Heart right ventricle (tissue), 16 donors: ENCODE measurements around the gene TRIP6. TPM values are rescaled to one million over a fixed set of nuclear protein-coding genes. Genes with fewer than 3 reads are reported as not detected.

Experiments
- ATAC-seq, 8 donors: fragments of 200-7000 bp; cut with Tn5 transposase; one replicate each; pipeline ENCODE4 v1.9.1; 2020; ENCODE audit warnings: mild to moderate bottlenecking in 8 of 8, moderate library complexity in 8 of 8, moderate number of reproducible peaks in 1 of 8
- DNase-seq, 2 donors: peaks; one replicate each; pipeline ENCODE4 v3.0.0-alpha.2; 2020
- H3K27ac ChIP-seq, 10 donors: fragments of 200-600 bp; sonication (generic) in 2 of 10; one replicate each; pipeline versions ENCODE4 v1.5.0 to v1.8.0; 2020 to 2022; ENCODE audit warnings: mild to moderate bottlenecking in 3 of 10
- H3K27me3 ChIP-seq, 7 donors: fragments of 200-600 bp; one replicate each; pipeline ENCODE4 v1.8.0; 2021 to 2022; ENCODE audit warnings: mild to moderate bottlenecking in 2 of 7
- H3K36me3 ChIP-seq, 9 donors: fragments of 200-600 bp; sonication (generic) in 1 of 9; one replicate each; pipeline versions ENCODE4 v1.5.0 to v1.8.0; 2020 to 2022; ENCODE audit warnings: mild to moderate bottlenecking in 2 of 9
- H3K4me1 ChIP-seq, 9 donors: fragments of 200-600 bp; sonication (generic) in 1 of 9; one replicate each; pipeline versions ENCODE4 v1.5.0 to v1.8.0; 2020 to 2022; ENCODE audit warnings: mild to moderate bottlenecking in 4 of 9
- H3K4me3 ChIP-seq, 10 donors: fragments of 200-600 bp; sonication (generic) in 2 of 10; one replicate each; pipeline versions ENCODE4 v1.5.0 to v1.8.0; 2020 to 2022; ENCODE audit warnings: mild to moderate bottlenecking in 7 of 10, moderate library complexity in 2 of 10
- H3K9me3 ChIP-seq, 11 donors: fragments of 200-600 bp in 10 of 11; sonication (generic) in 2 of 11; one replicate each; pipeline versions ENCODE4 v1.5.0 to v1.8.0; 2013 to 2022; ENCODE audit warnings: mild to moderate bottlenecking in 2 of 11, control low read depth in 1 of 11, moderate library complexity in 1 of 11
- WGBS, 2 donors: extraction: QIAGEN DNeasy Blood & Tissue Kit; methylation state at CpG; one replicate each; pipeline ENCODE4 v1.1.7; 2013; ENCODE audit warnings: inconsistent platforms in 1 of 2; 5-methylcytosine and 5-hydroxymethylcytosine counted together
- intact Hi-C, 10 donors: fragments of 100-400 bp; cut with DNase I; formaldehyde crosslinking; loops; one replicate each; pipeline versions ENCODE4 v1.11.1 to v1.14.2; 2022
- polyA plus RNA-seq, 2 donors: library from polyadenylated mRNA; stranded (reverse); fragments of 200-250 nt; gene quantifications; one replicate each; pipeline ENCODE4 v1.2.3, GENCODE V29; 2013
- total RNA-seq, 10 donors: library from RNA; stranded (reverse); fragmentation: NEBNext Ultra II Directional in 3 of 10; extraction: Animal tissue kit (Norgen Biotek cat#: 25700) in 3 of 10; gene quantifications; one replicate each; pipeline versions ENCODE4 v1.2.1 to v1.2.4, GENCODE V29; 2021 to 2023
- TF ChIP-seq, protein P1 (sequence below), 9 donors: fragments of 200-600 bp; sonication (generic) in 2 of 9; IDR thresholded peaks; one replicate each; pipeline versions ENCODE4 v1.5.0 to v1.8.0; 2021 to 2022; ENCODE audit warnings: antibody characterized with exemption in 9 of 9, mild to moderate bottlenecking in 5 of 9, moderate library complexity in 1 of 9
- donor health status: Arrhythmogenic right ventricular cardiomyopathy.
- donor health status: ischemic (EF 13 %, LVEDD 7.1; RV severe dilation, severe dysfunction).
- donor health status: healthy with polysubstance abuse.
- donor health status: DM: no; HTN: yes; CAD: no.
- donor health status: DM: no; HTN: no; CAD: no.
- donor health status: ischemic (EF 25% LVEDD 6.9; RV normal size, moderate dysfunction).
- donor health status: ischemic (EF 25% LVEDD 5.7; RV mildly dilated, moderate dysfunction).
- donor health status: healthy.
- donor health status: DM: yes; HTN: yes; CAD: no.
- donor health status: Ischemic cardiomyopathy.
- donor health status: ischemic (EF 35%, LVEDD 5.7; RV mildly dilated, moderate dysfunction).
- donor health status: nonischemic (EF 11% LVEDD 7.7; RV severe dilation, severe dysfunction).
- donor health status: DM: yes; HTN: yes; CAD: no.
- donor health status: PGD.
- donor health status: ischemic (EF 29% LVEDD 5.4; RV normal size, mild dysfunction).
- donor health status: nonischemic (EF 23%, LVEDD 6.1; RV moderate dilation, normal function).

Gene TRIP6
- total and polyA plus RNA-seq, 12 donors, result 13.0 to 26.3 (median 17.7) TPM

DNA sequence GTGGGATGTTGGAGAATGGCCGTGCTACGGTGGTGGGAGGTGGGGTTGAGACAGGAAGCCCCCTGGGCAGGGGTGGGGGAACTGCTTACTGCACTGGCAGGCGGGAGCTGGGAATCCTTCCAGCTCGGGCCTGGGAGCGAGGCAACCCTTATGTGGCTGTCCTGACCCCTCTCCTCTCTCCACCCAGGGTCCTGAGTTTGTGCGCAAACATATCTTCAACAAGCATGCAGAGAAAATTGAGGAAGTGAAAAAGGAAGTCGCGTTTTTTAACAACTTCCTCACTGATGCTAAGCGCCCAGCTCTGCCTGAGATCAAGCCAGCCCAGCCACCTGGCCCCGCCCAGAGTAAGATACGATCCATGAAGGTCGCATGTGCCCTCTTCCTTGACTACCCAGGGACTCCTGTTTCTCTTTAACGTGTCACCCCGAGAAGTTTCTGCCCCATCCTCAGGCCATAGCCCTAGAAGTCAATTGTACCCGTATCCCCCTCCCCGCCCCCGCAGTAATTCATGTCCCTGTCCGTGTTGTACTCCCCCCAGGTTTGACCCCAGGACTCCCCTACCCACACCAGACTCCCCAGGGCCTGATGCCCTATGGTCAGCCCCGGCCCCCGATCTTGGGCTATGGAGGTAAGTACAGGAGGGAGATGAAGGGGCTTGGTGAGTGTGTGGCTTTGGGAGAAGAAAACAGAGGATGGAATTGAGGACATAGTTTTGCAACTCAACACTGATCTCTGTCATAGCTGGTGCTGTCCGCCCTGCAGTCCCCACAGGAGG lies 20.5 kb downstream of the TRIP6 start:
- peaks cover 16 to 45% (median 31%) of the 10 kb centered on the region in 9 donors for H3K4me1 ChIP-seq
- no peaks in the 10 kb centered on the region for H3K9me3 ChIP-seq
- DNase-seq, result no peak
- ATAC-seq, result no peak
- 56 to 60% methylated on average over 21 of the region's 21 CpGs for WGBS, 2 donors
- H3K27ac ChIP-seq, result peak overlapping the region in 4 of 10 donors; percentile 19 to 90 (median 40)
- intact Hi-C loops, result loop anchor here in 2 of 10 donors (2.0 kb wide), 1 partner anchor 13 kb away; the partner anchor contains the start of gene SRRT (in 2 of the 2)
- H3K27me3 ChIP-seq, result peaks cover 0 to 23% (median 0%) of the 10 kb centered on the region in 7 donors
- H3K36me3 ChIP-seq, result peaks cover 6 to 62% (median 49%) of the 10 kb centered on the region in 9 donors
- H3K4me3 ChIP-seq, result peak overlapping the region in 2 of 10 donors; percentile 30 to 81
- TF ChIP-seq, protein P1, sequence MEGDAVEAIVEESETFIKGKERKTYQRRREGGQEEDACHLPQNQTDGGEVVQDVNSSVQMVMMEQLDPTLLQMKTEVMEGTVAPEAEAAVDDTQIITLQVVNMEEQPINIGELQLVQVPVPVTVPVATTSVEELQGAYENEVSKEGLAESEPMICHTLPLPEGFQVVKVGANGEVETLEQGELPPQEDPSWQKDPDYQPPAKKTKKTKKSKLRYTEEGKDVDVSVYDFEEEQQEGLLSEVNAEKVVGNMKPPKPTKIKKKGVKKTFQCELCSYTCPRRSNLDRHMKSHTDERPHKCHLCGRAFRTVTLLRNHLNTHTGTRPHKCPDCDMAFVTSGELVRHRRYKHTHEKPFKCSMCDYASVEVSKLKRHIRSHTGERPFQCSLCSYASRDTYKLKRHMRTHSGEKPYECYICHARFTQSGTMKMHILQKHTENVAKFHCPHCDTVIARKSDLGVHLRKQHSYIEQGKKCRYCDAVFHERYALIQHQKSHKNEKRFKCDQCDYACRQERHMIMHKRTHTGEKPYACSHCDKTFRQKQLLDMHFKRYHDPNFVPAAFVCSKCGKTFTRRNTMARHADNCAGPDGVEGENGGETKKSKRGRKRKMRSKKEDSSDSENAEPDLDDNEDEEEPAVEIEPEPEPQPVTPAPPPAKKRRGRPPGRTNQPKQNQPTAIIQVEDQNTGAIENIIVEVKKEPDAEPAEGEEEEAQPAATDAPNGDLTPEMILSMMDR (IDR thresholded peaks at IDR 0.05), result no peak

DNA sequence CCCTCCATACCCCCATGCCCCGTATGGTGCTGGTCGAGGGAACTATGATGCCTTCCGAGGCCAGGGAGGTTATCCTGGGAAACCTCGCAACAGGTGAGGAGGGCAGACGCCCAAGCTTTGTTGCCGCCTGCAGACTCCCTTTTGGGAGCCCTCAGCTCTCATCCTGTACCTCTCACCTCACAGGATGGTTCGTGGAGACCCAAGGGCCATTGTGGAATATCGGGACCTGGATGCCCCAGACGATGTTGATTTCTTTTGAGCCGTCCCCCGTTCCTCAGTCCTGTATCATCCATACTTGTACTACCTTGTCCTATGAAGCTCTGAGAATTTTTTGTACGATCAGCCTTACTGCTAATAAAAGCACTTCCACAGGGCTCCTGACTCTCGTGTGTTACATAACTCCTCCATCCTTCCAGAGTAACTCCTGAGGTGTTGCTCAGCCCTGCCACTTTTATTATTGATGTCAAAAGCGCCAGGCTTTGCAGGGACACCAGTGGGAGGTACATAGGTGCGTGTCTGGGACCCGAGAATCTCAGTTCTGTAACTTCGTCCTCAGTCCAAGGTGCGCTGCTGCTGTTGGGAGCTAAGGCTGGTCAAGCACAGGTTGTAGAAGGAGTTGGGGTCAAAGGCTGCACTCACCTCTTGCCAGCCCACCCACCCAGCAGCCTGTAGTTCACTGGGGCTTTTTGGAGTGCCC lies 21.3 kb downstream of the TRIP6 start:
- WGBS, 2 donors, result 77 to 78% methylated on average over 18 of the region's 18 CpGs
- Histone ChIP-seq H3K27me3 (peaks cover 0 to 30% (median 0%) of the 10 kb centered on the region in 7 donors), H3K4me3 (peak overlapping the region; percentile 55 to 82 (median 75)), H3K9me3 (no peaks in the 10 kb centered on the region), H3K36me3 (peaks cover 5 to 54% (median 43%) of the 10 kb centered on the region in 9 donors), H3K4me1 (peaks cover 16 to 45% (median 31%) of the 10 kb centered on the region in 9 donors), H3K27ac (peak overlapping the region in 9 of 10 donors; percentile 83 to 91 (median 89))
- no peak for DNase-seq
- TF ChIP-seq, protein P1 (IDR thresholded peaks at IDR 0.05), result no peak
- no peak for ATAC-seq
- intact Hi-C loops, result loop anchor here in 2 of 10 donors (2.0 kb wide), 1 partner anchor 14 kb away; the partner anchor contains the start of gene SRRT (in 2 of the 2)

DNA sequence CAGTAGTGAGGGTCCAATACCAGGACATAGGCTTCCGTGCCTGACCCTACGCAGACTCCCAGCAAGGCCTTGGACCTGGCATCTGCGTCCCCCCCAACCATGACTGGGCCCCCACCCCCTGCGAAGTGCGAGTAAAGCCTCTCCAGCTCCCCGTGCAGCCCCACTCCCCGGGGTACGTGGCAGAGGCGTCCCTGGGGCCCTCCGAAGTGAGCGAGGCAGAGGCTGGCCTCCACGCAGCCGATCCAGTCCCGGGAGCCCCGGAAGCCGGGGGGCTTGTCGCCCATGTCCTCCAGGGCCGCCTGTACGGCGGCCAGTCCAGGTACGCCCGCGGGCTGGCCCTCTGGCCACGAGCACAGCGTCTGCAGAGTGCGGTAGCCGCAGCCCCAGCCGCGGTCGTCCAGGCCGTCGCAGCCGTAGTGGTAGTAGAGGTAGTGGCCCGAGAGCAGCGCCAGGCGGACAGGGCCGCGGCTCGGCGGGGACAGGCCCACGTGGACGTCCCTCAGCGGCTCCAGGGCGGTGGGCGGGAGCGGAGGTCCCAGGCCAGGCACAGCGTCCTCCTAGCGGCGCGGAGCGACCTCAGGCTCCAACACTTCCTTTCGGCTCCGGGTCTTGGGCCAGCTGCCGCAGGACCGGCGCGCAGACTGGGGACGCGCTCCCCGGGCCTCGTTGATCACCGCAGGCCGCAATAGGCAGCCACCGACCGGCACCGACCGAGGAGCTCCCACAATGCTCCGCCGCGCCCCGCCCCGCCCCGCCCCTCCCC lies 22.0 kb downstream of the TRIP6 start, which contains the start of gene UFSP1:
Gene UFSP1, minus strand, starts transcription at position 728 of the 763 bp plus-strand sequence. Its CDS starts 444 bp downstream, at position 284.
- Histone ChIP-seq H3K27me3 (peaks cover 0 to 37% (median 0%) of the 10 kb centered on the region in 7 donors), H3K27ac (peak within 1 kb of the TSS; percentile 78 to 91 (median 88)), H3K9me3 (no peaks in the 10 kb centered on the region), H3K4me1 (peaks cover 16 to 45% (median 31%) of the 10 kb centered on the region in 9 donors), H3K36me3 (peaks cover 5 to 47% (median 36%) of the 10 kb centered on the region in 9 donors), H3K4me3 (peak within 1 kb of the TSS; percentile 55 to 82 (median 75))
- DNase-seq, result no peak
- intact Hi-C loops, result loop anchor here in 2 of 10 donors (2.0 kb wide), 1 partner anchor 14 kb away; the partner anchor contains the start of gene SRRT (in 2 of the 2)
- 3% methylated on average over 57 to 71 of the region's 73 CpGs for WGBS, 2 donors
- TF ChIP-seq, protein P1 (IDR thresholded peaks at IDR 0.05), result peak in 1 of 9 donors; percentile 3
- peak; percentile 38 to 68 (median 50) for ATAC-seq
